Fibroblast of skin of left biceps (primary cell): ENCODE data around the gene ITGAL.
"Not testable (repeated sequence)": the region's sequence is repeated elsewhere in the genome, so short reads cannot be mapped to it uniquely, and the experiment has no call there.

Source experiments
- DNase-seq, 2 experiments: peaks; one replicate each; pipeline ENCODE4 v3.0.0-alpha.2; 2013; ENCODE audit warnings: low read depth in 2 of 2

ITGAL gene

GRCh38 chr16:30457743-30458560 is 14.6 kb upstream of the ITGAL start:
- DNase-seq, result no peak

- DNase-seq, result no peak
Measured at GRCh38 chr16:30458561-30459394, 13.8 kb upstream of the ITGAL start.

- no peak for DNase-seq
Measured at GRCh38 chr16:30459456-30459855, 13.1 kb upstream of the ITGAL start.

GRCh38 chr16:30461426-30461825 is 11.1 kb upstream of the ITGAL start:
- DNase-seq, result not testable (repeated sequence)

GRCh38 chr16:30464078-30464477 is 8.5 kb upstream of the ITGAL start:
- no peak for DNase-seq

GRCh38 chr16:30470170-30470512 is 2.4 kb upstream of the ITGAL start:
- DNase-seq, result no peak

- DNase-seq, result no peak
Measured at GRCh38 chr16:30470632-30470995, 1.9 kb upstream of the ITGAL start.

GRCh38 chr16:30473231-30474073 is 910 bp downstream of the ITGAL start:
- DNase-seq, result no peak

GRCh38 chr16:30474074-30474452 is 1.5 kb downstream of the ITGAL start:
- no peak for DNase-seq

- no peak for DNase-seq
Measured at GRCh38 chr16:30474684-30475083, 2.1 kb downstream of the ITGAL start.

- DNase-seq, result no peak
Measured at GRCh38 chr16:30476991-30477390, 4.4 kb downstream of the ITGAL start.

GRCh38 chr16:30477773-30478172 is 5.2 kb downstream of the ITGAL start:
- DNase-seq, result not testable (repeated sequence)

- no peak for DNase-seq
Measured at GRCh38 chr16:30478766-30479478, 6.4 kb downstream of the ITGAL start.

GRCh38 chr16:30481381-30481780 is 8.8 kb downstream of the ITGAL start:
- no peak for DNase-seq

GRCh38 chr16:30482366-30482765 is 9.8 kb downstream of the ITGAL start:
- no peak for DNase-seq

- DNase-seq, result no peak
Measured at GRCh38 chr16:30484887-30485286, 12.3 kb downstream of the ITGAL start.

- DNase-seq, result no peak
Measured at GRCh38 chr16:30485818-30486436, 13.4 kb downstream of the ITGAL start.

- no peak for DNase-seq
Measured at GRCh38 chr16:30488764-30489605, 16.4 kb downstream of the ITGAL start.

GRCh38 chr16:30490210-30490609 is 17.7 kb downstream of the ITGAL start:
- DNase-seq, result no peak

GRCh38 chr16:30491229-30491628 is 18.7 kb downstream of the ITGAL start:
- no peak for DNase-seq
